T-helper 2 cell treated with Interferon-gamma antibody and Interleukin-4, amounts not matched to agents 5 μg/mL and 100 μg/mL, for 36 hours (primary cell): Measurements from ENCODE around the gene SH2D3C.
"Not testable (repeated sequence)": the region's sequence is repeated elsewhere in the genome, so short reads cannot be mapped to it uniquely, and the experiment has no call there.

ENCODE experiments used
- DNase-seq: peaks from one replicate; pipeline ENCODE4 v3.0.0; 2021; ENCODE audit warnings: low spot score
- H3K27ac Mint-ChIP-seq: one replicate; pipeline ENCODE4 v1.8.0; 2021; ENCODE audit warnings: mild to moderate bottlenecking, mixed read lengths
- H3K27me3 Mint-ChIP-seq: one replicate; pipeline ENCODE4 v1.8.0; 2021; ENCODE audit warnings: low read depth, mixed read lengths
- H3K36me3 Mint-ChIP-seq: one replicate; pipeline ENCODE4 v1.8.0; 2021; ENCODE audit warnings: low read depth, mixed read lengths
- H3K4me1 Mint-ChIP-seq: one replicate; pipeline ENCODE4 v1.8.0; 2021; ENCODE audit warnings: low read depth, mixed read lengths
- H3K4me3 Mint-ChIP-seq: one replicate; pipeline ENCODE4 v1.8.0; 2022; ENCODE audit warnings: mild to moderate bottlenecking, moderate library complexity, mixed read lengths
- H3K9me3 Mint-ChIP-seq: one replicate; pipeline ENCODE4 v1.8.0; 2021; ENCODE audit warnings: mixed read lengths

SH2D3C gene

GRCh38 chr9:127785023-127785932 is 6.8 kb upstream of the SH2D3C start:
- H3K9me3 Mint-ChIP-seq, result no peaks in the 10 kb centered on the region
- peaks cover 50% of the 10 kb centered on the region for H3K4me1 Mint-ChIP-seq
- no peaks in the 10 kb centered on the region for H3K27me3 Mint-ChIP-seq

DNA sequence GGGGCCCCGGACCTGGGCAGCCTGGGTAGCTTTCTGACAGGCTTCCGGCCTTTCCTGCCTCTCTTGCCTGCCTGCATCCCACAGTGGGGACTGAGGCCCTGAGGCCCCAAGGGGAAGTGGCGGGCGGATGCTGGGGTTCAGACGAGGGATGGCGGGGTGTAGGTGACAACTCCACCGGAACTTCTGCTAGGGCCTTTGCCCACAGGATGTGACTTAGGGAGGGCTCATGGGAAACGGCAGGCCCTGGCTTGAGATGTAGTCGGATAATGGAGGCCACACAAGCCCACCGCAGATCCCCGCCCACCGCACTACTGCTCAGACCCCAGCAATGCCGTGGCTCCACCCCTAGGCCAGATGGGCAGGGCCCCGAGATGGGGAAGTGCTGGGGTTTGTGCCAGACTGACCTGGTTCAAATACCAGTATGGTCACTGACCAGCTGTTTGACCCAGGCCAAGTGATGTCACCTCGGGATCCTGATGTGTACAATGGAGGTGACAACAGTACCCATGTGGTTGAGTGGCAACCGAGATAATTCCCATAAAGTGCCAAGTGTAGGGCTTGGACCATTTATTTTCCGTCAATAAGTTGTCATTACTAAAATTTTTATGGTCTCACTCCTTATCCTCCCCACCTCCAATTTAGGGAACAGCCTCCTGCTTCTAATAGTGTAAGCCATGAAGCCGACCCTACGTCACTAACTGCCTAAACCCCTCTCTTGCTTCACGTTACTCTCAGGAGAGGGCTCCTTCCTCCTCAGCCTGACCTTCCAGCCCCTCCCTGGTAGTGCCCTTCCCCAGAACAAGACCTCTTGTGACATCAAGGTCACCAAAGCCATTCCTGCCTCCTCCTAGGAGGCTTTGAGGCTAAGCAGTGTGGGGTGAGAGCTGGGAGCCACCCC is 4.9 kb upstream of the SH2D3C start:
- H3K27me3 Mint-ChIP-seq, result no peaks in the 10 kb centered on the region
- H3K27ac Mint-ChIP-seq, result peak overlapping the region; percentile 90
- H3K4me3 Mint-ChIP-seq, result peak overlapping the region; percentile 71
- peak; percentile 75 for DNase-seq
- H3K9me3 Mint-ChIP-seq, result no peaks in the 10 kb centered on the region
- H3K4me1 Mint-ChIP-seq, result peaks cover 60% of the 10 kb centered on the region
- peaks cover 21% of the 10 kb centered on the region for H3K36me3 Mint-ChIP-seq

More at GRCh38 chr9:127785023-127785932, 6.8 kb upstream of the SH2D3C start:
- peak; percentile 86 for DNase-seq
- Mint-ChIP-seq H3K4me3 (peak overlapping the region; percentile 71), H3K27ac (peak overlapping the region; percentile 90), H3K36me3 (peaks cover 37% of the 10 kb centered on the region)

- Mint-ChIP-seq H3K4me3 (peak overlapping the region; percentile 56), H3K36me3 (peaks cover 17% of the 10 kb centered on the region), H3K27me3 (no peaks in the 10 kb centered on the region), H3K9me3 (no peaks in the 10 kb centered on the region), H3K4me1 (peaks cover 51% of the 10 kb centered on the region), H3K27ac (peak overlapping the region; percentile 73)
- DNase-seq, result no peak
These were observed 3.3 kb upstream of the SH2D3C start for GRCh38 chr9:127781806-127782205.

DNA sequence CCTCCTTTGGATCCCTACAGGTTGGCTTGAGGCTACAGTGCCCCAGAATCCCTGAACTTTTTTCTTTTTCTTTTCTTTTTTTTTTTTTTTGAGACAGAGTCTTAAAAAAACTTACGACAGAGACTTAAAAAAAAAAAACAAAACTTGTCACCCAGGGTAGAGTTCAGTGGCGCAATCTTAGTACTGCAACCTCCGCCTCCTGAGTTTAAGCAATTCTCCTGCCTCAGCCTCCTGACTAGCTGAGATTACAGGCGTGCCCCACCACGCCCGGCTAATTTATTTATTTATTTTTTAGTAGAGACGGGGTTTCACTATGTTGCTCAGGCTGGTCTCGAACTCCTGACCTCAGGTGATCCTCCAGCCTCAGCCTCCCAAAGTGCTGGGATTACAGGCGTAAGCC is 2.4 kb upstream of the SH2D3C start:
- not testable (repeated sequence) for H3K9me3 Mint-ChIP-seq, DNase-seq, H3K27me3 Mint-ChIP-seq, H3K4me3 Mint-ChIP-seq
- peak overlapping the region; percentile 55 for H3K27ac Mint-ChIP-seq
- peaks cover 19% of the 10 kb centered on the region for H3K36me3 Mint-ChIP-seq
- H3K4me1 Mint-ChIP-seq, result peaks cover 48% of the 10 kb centered on the region

- Mint-ChIP-seq H3K27ac (peak overlapping the region; percentile 57), H3K4me3 (no peak overlapping the region), H3K36me3 (peaks cover 19% of the 10 kb centered on the region), H3K4me1 (peaks cover 48% of the 10 kb centered on the region), H3K9me3 (no peaks in the 10 kb centered on the region), H3K27me3 (no peaks in the 10 kb centered on the region)
- no peak for DNase-seq
These were observed 1.8 kb upstream of the SH2D3C start for GRCh38 chr9:127780126-127780885.

DNA sequence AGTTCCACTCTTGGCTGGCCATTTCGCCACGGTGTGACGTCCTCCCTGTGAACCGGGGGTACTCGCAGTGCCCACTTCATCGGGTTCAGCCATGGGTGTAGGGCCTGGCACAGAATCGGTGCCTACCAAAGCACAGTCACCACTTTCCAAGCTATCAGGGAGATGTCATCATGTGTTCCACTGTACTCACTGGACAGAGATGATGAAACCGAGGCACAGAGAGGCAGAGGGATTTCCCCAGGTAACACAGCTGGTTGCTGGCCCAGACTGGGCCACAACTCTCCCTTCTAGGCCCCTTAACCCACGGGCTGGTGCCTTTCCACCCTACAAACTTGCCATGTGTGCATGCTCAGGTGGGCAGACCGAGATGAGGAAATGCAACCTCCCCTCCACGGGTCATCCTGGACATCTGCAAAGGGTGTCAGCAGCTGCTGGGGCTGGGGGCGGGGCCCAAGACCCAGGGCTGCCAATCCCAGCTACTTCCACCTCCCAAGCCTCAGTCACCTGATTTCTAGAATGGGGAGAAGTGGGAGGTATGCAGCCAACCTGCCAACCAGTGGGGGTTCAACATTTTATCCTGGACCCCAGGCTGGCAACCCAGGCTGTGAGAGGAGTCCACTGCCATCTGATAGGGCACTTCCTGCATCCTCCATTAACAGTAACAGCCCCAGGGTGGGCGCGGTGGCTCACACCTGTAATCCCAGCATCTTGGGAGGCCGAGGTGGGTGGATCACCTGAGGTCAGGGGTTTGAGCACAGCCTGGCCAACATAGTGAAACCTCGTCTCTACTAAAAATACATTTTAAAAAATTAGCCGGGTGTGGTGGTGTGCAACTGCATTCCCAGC is 893 bp upstream of the SH2D3C start:
- H3K9me3 Mint-ChIP-seq, result no peaks in the 10 kb centered on the region
- peaks cover 22% of the 10 kb centered on the region for H3K36me3 Mint-ChIP-seq
- H3K4me3 Mint-ChIP-seq, result peak overlapping the region; percentile 98
- H3K4me1 Mint-ChIP-seq, result peaks cover 43% of the 10 kb centered on the region
- DNase-seq, result peak; percentile 75
- H3K27ac Mint-ChIP-seq, result peak overlapping the region; percentile 89
- H3K27me3 Mint-ChIP-seq, result no peaks in the 10 kb centered on the region

- peak overlapping the region; percentile 98 for H3K4me3 Mint-ChIP-seq
- H3K9me3 Mint-ChIP-seq, result no peaks in the 10 kb centered on the region
- peak overlapping the region; percentile 97 for H3K27ac Mint-ChIP-seq
- no peaks in the 10 kb centered on the region for H3K27me3 Mint-ChIP-seq
- DNase-seq, result no peak
- peaks cover 36% of the 10 kb centered on the region for H3K4me1 Mint-ChIP-seq
- H3K36me3 Mint-ChIP-seq, result peaks cover 35% of the 10 kb centered on the region
These were observed 992 bp downstream of the SH2D3C start for GRCh38 chr9:127777368-127777980.

- Mint-ChIP-seq H3K27me3 (no peaks in the 10 kb centered on the region), H3K27ac (peak overlapping the region; percentile 97), H3K4me3 (peak overlapping the region; percentile 98), H3K36me3 (peaks cover 37% of the 10 kb centered on the region), H3K9me3 (no peaks in the 10 kb centered on the region), H3K4me1 (peaks cover 34% of the 10 kb centered on the region)
- no peak for DNase-seq
These were observed 1.6 kb downstream of the SH2D3C start for GRCh38 chr9:127776924-127777289.

DNA sequence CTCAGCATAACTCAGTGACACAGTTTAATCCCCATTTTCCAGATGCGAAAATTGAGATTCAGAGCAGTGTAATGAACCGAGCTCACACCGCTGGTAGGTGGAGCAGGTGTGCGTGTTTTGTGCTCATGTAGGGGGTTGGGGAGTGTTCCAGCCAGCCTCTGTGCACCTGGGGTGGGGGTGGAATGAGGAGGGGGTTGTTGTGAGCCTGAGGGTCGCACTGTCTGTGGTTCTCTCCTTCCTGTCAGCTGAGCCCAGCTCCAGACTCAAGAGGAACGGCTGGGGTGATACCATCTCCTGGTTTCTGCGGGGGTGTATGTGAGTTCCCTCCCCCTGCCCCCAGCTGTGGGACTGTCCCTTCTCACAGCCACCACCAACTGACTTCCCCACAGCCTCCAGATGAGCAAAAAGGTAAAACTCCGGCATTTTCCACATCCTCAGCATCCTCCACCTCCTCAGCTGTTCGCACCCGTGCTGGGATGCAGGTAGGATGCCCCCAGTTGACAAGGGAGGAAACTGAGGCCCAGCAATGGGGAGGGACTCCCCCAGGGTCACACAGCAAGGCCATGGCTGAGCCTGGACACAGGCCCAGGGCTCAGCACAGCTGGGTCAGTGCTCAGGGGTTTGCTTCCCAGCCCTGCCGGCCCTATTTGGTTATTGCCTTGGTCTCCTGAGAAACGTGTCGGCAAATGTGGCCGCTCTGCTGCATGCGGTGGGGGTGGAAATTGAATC is 2.1 kb downstream of the SH2D3C start:
- peaks cover 33% of the 10 kb centered on the region for H3K4me1 Mint-ChIP-seq
- H3K27me3 Mint-ChIP-seq, result no peaks in the 10 kb centered on the region
- no peaks in the 10 kb centered on the region for H3K9me3 Mint-ChIP-seq
- peak overlapping the region; percentile 97 for H3K27ac Mint-ChIP-seq
- H3K36me3 Mint-ChIP-seq, result peaks cover 40% of the 10 kb centered on the region
- peak overlapping the region; percentile 98 for H3K4me3 Mint-ChIP-seq
- DNase-seq, result peak; percentile 72

DNA sequence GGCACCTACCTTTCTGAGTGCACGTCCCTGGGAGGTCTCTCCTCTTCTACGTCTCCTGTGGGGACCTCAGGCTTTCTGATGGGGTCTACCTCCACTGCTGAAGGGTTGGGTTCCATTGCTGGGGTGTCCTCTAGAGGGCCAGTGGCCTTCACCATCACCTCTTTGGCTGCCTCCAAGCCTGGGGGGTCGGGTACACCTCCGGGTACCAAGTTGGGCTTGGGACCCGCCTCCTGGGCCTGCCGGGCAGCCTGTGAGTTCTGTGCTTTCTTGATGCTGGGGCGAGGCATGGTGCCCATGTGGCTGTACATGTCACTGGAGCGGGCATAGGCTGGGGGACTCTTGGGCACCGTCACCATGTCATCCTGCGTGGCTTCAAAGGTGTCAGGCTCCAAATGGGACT is 4.5 kb downstream of the SH2D3C start:
- Mint-ChIP-seq H3K27ac (peak overlapping the region; percentile 77), H3K4me1 (peaks cover 36% of the 10 kb centered on the region), H3K36me3 (peaks cover 63% of the 10 kb centered on the region), H3K4me3 (peak overlapping the region; percentile 48), H3K27me3 (no peaks in the 10 kb centered on the region), H3K9me3 (no peaks in the 10 kb centered on the region)
- DNase-seq, result no peak

GRCh38 chr9:127773272-127773671 is 5.2 kb downstream of the SH2D3C start:
- Mint-ChIP-seq H3K27ac (no peak overlapping the region), H3K4me1 (peaks cover 41% of the 10 kb centered on the region), H3K9me3 (no peaks in the 10 kb centered on the region), H3K27me3 (no peaks in the 10 kb centered on the region), H3K36me3 (peaks cover 68% of the 10 kb centered on the region), H3K4me3 (no peak overlapping the region)
- DNase-seq, result no peak

DNA sequence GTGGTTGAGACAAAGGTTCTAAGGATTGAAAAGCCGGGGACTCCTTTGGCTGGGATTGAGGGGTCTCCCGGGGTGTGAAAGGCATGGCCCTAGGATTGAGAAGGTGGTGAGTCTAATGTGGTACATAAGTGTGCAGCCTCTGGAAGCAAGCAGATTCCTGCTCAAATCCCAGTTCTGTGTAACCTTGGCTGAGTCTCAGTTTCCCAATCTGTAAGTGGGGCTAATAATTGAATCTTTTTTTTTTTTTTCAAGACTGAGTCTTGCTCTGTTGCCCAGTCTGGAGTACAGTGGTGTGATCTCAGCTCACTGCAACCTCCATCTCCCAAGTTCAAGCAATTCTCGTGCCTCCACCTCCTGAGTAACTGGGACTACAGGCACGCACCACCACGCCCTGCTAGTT is 5.9 kb downstream of the SH2D3C start:
- H3K36me3 Mint-ChIP-seq, result peaks cover 68% of the 10 kb centered on the region
- H3K27me3 Mint-ChIP-seq, result no peaks in the 10 kb centered on the region
- DNase-seq, result no peak
- H3K9me3 Mint-ChIP-seq, result no peaks in the 10 kb centered on the region
- no peak overlapping the region for H3K27ac Mint-ChIP-seq
- H3K4me3 Mint-ChIP-seq, result no peak overlapping the region
- H3K4me1 Mint-ChIP-seq, result peaks cover 44% of the 10 kb centered on the region
